GM21423 (cell line): ENCODE results near the gene IQCN.

ENCODE experiments used
- ATAC-seq: cut with Tn5 transposase; IDR thresholded peaks from one replicate; pipeline ENCODE4 v1.9.1; 2021; ENCODE audit warnings: mild to moderate bottlenecking, moderate library complexity; ENCODE audit not compliant: unreplicated experiment

Gene IQCN

DNA sequence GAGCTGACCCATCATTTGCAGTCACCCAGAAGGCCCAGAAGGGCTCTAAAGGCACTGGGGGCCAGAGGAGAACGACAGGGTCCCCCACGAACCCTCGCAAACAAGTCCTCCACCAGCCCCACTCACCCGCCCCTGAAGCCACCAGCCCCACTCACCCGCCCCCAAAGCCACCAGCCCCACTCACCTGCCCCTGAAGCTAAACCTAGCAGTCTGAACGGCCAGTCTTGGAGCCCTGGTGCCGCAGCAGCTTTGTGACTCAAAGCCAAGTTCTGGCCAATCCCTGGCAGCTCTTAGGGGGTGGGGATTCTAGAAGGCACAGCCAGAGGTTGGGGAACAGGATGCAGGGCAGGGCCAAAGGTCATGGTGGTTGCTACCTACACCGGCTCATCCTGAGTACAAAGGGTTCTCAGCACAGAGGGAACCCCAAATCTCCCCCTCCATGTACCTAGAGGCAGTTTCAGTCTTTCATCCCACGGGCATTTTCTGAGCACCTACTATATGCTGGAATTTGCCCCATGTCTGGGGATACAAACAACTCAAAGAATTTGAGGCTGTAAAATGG, at the start of gene IQCN:
TSS of gene IQCN (minus strand) at position 234 of the 562 bp plus-strand sequence. CDS start 4,974 bp downstream, outside the sequence.
- no peak for ATAC-seq

GRCh38 chr19:18322759-18323460, 48.7 kb upstream of the IQCN start, which contains the start of gene LSM4:
LSM4 (minus strand) TSS chr19:18323076; CDS start chr19:18323020, 56 bp downstream.
- ATAC-seq, result peak; percentile 89

- ATAC-seq, result no peak
These were observed 48.1 kb upstream of the IQCN start for GRCh38 chr19:18322318-18322758.

- ATAC-seq, result no peak
These were observed 47.5 kb upstream of the IQCN start for GRCh38 chr19:18321734-18322102.

DNA sequence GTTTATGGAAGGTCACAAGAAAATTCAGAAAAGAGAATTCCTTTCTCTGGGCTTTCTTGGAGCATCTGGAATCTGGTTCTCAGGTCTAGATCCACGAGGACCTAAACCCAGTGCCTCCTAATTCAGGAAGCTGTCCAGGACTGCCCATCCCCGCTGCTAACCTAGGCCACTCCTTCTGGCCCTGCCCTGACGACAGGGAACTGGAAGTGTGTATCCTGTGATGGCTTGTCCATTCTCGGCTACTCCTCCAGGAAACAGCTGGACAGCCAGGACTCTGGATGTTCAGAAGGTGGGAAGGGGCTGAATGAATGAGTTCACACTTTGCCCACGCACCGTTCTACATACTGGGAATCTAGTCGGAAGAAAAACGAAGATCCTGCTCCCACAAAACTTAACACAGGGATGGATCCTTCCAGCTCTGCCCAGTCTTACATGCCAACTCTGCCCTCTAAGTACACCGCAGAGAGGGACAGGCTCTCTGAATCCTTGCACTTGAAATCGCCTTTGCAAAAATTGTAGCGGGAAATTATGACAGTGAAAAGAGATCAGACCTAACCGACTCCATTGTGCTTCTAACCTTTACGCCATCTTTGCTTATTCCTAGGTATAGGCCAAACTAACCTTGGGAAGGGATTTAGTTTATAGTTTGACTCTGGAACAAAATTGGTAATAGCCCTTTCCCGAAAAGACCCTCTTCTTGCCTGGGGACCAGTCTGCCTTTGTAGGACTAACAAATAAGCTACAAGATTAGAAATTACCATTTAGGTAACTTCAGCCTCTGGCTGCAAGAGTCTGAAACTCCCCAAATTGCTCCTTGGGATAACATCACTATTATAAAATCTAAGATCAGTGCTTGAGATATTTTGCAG, 46.8 kb upstream of the IQCN start:
- ATAC-seq, result no peak

DNA sequence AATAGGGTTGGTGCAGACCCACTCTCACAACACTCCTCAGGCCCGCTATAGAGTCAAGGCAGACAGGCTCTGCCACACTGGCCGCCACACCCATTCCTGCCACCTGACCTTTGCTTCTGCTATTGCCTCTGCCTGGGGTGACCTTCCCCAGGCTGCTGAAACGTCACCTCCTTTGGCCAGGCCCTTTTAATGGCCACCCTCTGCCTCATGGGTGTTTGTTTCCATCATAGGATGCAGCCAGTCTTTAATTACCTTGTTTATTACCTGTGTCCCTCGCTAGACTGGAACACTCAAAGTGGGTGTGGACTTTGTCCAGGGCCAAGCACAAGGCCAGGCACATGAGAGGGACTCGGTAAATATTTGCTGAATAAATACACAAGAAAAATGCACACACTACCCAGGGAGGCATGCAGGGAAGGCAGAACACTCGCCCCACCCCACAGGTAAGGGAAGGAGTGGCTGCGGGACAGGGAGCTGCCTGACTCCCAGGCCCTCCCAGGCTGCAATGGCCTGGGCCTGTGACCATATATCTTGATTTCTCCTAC, 45.4 kb upstream of the IQCN start:
- no peak for ATAC-seq

DNA sequence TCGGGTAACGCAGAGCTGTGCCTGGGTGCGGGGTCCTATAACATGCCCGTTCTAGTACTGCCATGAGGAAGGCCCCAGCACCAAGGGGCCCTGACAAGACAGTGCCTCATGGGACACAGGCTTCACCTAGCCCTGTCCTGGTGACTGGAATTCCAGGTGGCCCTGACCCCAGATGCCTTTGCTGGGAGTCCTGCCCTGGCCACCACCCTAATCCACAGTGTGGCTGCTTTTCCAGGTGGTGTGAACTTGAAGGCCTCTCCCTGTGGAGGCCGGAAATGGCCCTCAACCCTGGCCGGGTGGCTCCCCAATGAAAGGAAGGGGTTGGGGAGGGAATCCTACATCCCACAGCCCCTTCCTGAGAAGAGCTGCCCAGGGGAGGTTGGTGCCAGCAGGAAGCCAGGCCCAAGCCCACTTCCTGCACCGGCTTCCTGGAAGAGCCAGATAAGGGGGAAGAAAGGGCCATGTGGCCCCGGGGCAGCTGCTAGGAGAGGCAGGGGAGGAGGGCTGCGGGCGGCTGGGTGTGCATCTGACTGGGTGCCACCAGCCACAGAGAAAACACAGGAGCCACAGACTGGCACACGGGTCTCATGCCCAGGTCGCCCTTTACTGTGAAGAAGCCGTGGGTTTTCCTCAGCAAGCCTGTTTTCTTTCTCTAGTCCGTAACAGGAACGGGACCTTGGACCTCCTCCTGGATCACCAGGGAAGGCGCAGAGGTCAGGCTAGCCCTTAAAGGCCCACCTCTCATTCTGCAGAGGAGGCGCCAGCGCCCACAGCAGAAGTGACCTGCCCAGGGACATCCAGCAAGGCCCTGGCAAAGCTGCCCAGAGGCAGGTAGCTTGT, 43.9 kb upstream of the IQCN start:
- ATAC-seq, result no peak

DNA sequence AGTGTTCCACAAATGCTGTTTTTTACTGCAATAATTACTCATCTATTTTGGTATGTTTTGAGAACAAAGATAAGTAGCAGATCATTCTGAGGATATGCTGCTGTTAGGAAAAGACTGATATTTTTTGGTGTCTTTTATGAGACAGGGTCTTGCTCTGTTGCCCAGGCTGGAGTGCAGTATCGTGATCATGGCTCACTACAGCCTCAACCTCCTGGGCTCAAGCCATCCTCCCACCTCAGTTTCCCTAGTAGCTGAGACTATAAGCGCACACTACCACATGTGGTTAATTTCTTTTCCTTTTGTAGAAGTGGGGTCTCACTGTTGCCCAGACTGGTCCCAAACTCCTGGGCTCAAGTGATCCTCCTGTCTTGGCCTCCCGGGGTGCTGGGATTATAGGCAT, 39.1 kb upstream of the IQCN start:
- no peak for ATAC-seq

GRCh38 chr19:18312092-18312534, 37.9 kb upstream of the IQCN start:
- ATAC-seq, result no peak

- no peak for ATAC-seq
These were observed 37.3 kb upstream of the IQCN start for GRCh38 chr19:18311502-18312091.

- ATAC-seq, result no peak
These were observed 36.7 kb upstream of the IQCN start for GRCh38 chr19:18310966-18311365.

GRCh38 chr19:18310118-18310909, 36.1 kb upstream of the IQCN start:
- ATAC-seq, result no peak

DNA sequence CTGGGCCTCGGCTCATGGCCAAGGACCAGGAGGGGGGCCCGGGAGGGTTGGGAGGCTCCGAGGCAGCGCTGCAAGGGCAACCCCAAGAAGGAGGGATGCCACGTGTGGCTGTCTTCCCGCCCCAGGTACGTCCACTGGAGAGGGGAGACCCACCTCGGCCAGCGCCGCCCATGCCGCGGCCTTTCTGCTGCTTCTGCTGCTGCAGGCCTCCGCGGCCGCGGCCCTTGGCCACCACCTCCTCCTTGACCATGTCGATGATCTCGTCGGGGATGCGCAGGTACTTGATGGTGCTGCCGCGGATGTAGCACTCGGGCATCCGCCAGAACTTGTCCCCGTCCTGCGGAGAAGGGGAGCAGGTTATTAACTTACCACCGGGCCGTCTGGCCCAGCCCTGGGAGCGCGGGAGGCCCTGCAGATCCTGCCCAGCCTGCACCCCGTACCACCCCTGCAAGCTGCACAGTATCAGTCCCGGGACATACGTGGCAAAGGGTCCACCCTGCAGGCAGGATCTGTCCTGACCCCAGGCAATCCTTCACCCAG, 35.3 kb upstream of the IQCN start:
- no peak for ATAC-seq

GRCh38 chr19:18308948-18309325, 34.7 kb upstream of the IQCN start:
- no peak for ATAC-seq

GRCh38 chr19:18308051-18308947, 34.0 kb upstream of the IQCN start:
- no peak for ATAC-seq

- no peak for ATAC-seq
These were observed 33.0 kb upstream of the IQCN start for GRCh38 chr19:18307271-18307681.

DNA sequence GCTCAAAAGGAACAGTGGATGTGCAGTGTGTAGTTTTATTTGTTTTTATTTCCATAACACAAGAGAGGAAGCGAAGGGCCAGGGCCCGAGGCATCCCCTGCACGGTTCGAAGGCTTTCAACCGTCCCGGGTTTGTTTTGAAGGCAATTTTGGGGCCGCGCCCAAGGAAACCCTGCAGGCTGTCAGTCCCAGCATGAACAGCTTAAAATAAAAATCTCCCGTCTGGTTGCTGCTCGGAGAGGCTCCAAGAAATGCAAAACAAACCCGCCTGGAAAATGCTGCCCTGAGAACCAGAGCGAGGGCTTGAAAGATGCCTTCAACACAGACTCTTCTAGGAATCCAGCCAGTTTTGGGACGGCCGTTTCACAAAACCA, 32.6 kb upstream of the IQCN start:
- ATAC-seq, result no peak
